ENCODE measurements around the gene MEDAG. TPM values are rescaled to one million over a fixed set of nuclear protein-coding genes. Genes with fewer than 3 reads are reported as not detected.

MEDAG gene
- total RNA-seq, 3 donors from 2014 or later (not counting 1 experiment from before 2014, with no cell fraction given): not detected

DNA sequence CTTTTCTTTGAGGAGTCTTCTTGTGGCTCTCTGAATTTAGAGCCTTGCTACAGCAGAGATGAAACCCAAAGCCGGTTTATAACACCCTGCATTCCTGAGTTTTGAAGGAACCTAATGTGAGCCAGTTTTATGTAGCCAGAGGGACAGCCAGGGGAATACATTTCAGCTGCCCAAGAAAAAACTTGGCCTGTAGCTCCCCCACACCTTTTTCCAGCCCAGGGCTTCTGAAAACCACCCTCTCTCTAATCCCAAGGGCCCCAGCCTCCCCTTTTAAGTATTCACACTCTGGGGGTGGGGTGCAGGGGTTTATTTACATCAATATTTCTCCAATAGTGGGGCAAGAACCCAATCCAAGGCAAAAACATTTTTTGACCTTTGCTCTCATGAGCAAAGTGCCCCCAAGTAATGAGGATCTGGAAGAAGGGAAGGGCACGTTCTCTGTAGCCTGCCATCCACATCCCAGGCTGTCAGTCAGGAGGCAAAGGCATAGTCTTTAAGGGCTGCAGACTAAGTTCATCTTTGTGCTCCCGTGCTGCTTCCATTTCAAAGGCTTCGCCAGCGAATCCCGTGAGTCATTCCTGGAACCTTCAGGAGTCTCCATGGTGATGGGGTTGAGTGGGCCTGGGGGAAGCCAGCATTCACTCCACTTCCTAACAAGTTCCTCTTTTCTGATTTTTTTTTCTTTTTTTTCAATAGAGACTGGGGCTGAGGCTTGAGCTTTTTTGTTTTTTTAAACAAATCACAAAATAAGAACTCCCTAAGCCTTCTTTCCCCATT, 33.2 kb upstream of the MEDAG start:
- Mint-ChIP-seq H3K36me3 (no peaks in the 10 kb centered on the region), H3K4me3 (no peak overlapping the region), H3K27ac (no peak overlapping the region), H3K27me3 (ENCODE audit: low read depth in 2 of 2) (peaks cover 0 to 3% of the 10 kb centered on the region in 2 donors), H3K9me3 (no peaks in the 10 kb centered on the region), H3K4me1 (no peaks in the 10 kb centered on the region)
- TF ChIP-seq, protein P1, sequence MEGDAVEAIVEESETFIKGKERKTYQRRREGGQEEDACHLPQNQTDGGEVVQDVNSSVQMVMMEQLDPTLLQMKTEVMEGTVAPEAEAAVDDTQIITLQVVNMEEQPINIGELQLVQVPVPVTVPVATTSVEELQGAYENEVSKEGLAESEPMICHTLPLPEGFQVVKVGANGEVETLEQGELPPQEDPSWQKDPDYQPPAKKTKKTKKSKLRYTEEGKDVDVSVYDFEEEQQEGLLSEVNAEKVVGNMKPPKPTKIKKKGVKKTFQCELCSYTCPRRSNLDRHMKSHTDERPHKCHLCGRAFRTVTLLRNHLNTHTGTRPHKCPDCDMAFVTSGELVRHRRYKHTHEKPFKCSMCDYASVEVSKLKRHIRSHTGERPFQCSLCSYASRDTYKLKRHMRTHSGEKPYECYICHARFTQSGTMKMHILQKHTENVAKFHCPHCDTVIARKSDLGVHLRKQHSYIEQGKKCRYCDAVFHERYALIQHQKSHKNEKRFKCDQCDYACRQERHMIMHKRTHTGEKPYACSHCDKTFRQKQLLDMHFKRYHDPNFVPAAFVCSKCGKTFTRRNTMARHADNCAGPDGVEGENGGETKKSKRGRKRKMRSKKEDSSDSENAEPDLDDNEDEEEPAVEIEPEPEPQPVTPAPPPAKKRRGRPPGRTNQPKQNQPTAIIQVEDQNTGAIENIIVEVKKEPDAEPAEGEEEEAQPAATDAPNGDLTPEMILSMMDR (IDR thresholded peaks at IDR 0.05): no peak
- 56% methylated on average over 6 of the region's 6 CpGs for WGBS (ENCODE audit: insufficient coverage)
- ATAC-seq: no peak
- intact Hi-C loops (cut with micrococcal nuclease): no loop called here
- DNase-seq: no peak
- no peak overlapping the region for H3K27ac ChIP-seq (ENCODE audit: low read length)
- H3K4me3 ChIP-seq (ENCODE audit: low read length): no peak overlapping the region
- H3K27me3 ChIP-seq (ENCODE audit: control insufficient read depth, insufficient read depth, low read length): no peaks in the 10 kb centered on the region
- no peaks in the 10 kb centered on the region for H3K9me3 ChIP-seq (ENCODE audit: control insufficient read depth, insufficient read depth, low read length)
- no peaks in the 10 kb centered on the region for H3K4me1 ChIP-seq (ENCODE audit: control insufficient read depth, insufficient read depth, low read length)
- H3K36me3 ChIP-seq (ENCODE audit: control insufficient read depth, insufficient read depth, low read length): no peaks in the 10 kb centered on the region

DNA sequence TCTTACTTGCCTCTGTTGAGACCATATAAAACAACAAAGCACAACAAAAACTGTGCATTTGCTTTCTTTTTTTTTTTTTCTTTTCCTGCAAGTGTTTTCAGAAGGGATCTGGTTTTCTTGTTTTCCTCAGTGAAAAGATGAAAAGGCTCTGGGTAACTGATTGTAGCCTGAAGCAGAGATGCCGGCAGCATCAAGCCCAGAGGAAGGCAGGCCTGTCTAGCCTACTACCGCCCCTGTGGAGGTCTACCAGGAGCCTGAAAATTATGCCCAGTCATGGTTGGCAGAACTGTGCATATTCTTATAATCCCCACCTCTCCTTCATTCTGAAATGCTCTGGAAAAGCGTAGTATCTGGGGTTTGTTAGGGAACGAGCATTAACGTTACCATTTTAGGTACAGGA, 32.6 kb upstream of the MEDAG start:
- no peaks in the 10 kb centered on the region for H3K27me3 ChIP-seq (ENCODE audit: control insufficient read depth, insufficient read depth, low read length)
- ATAC-seq (no peak), DNase-seq (no peak)
- intact Hi-C loops (cut with micrococcal nuclease): no loop called here
- TF ChIP-seq, protein P1 (IDR thresholded peaks at IDR 0.05): no peak
- no peaks in the 10 kb centered on the region for H3K36me3 ChIP-seq (ENCODE audit: control insufficient read depth, insufficient read depth, low read length)
- Mint-ChIP-seq H3K4me1 (no peaks in the 10 kb centered on the region), H3K4me3 (no peak overlapping the region), H3K27ac (no peak overlapping the region), H3K36me3 (no peaks in the 10 kb centered on the region), H3K9me3 (no peaks in the 10 kb centered on the region), H3K27me3 (ENCODE audit: low read depth in 2 of 2) (peaks cover 0 to 3% of the 10 kb centered on the region in 2 donors)
- H3K4me3 ChIP-seq (ENCODE audit: low read length): no peak overlapping the region
- no peak overlapping the region for H3K27ac ChIP-seq (ENCODE audit: low read length)
- no peaks in the 10 kb centered on the region for H3K4me1 ChIP-seq (ENCODE audit: control insufficient read depth, insufficient read depth, low read length)
- WGBS (ENCODE audit: insufficient coverage): 52% methylated on average over 5 of the region's 5 CpGs
- H3K9me3 ChIP-seq (ENCODE audit: control insufficient read depth, insufficient read depth, low read length): no peaks in the 10 kb centered on the region

DNA sequence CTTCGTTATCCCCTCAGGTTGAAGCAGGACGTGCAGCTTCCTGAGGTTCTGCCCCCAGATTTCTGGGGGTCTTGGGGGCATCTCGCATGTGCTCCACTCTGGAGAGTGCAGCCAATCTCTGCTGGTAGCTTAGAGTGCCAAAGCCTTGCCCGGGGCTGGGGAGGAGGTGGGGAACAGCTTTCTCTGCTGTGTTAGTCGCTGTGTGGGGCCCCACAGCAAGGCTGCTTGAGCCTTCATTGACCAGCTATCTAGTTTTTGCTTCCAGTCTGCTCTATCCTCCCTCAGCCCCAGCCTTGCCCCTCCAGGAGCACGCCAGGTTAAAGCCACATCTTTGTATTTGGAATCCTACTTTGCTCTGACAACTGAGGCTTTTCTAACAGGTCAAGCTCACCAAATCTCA, 32.0 kb upstream of the MEDAG start:
- Histone ChIP-seq H3K27ac (ENCODE audit: low read length) (no peak overlapping the region), H3K4me3 (ENCODE audit: low read length) (no peak overlapping the region), H3K36me3 (ENCODE audit: control insufficient read depth, insufficient read depth, low read length) (no peaks in the 10 kb centered on the region), H3K27me3 (ENCODE audit: control insufficient read depth, insufficient read depth, low read length) (no peaks in the 10 kb centered on the region), H3K4me1 (ENCODE audit: control insufficient read depth, insufficient read depth, low read length) (no peaks in the 10 kb centered on the region), H3K9me3 (ENCODE audit: control insufficient read depth, insufficient read depth, low read length) (no peaks in the 10 kb centered on the region)
- Mint-ChIP-seq H3K27me3 (ENCODE audit: low read depth in 2 of 2) (peaks cover 0 to 3% of the 10 kb centered on the region in 2 donors), H3K9me3 (no peaks in the 10 kb centered on the region), H3K4me1 (no peaks in the 10 kb centered on the region), H3K36me3 (no peaks in the 10 kb centered on the region), H3K27ac (no peak overlapping the region), H3K4me3 (no peak overlapping the region)
- DNase-seq: no peak
- ATAC-seq: no peak
- 77% methylated on average over 6 of the region's 6 CpGs for WGBS (ENCODE audit: insufficient coverage)
- TF ChIP-seq, protein P1 (IDR thresholded peaks at IDR 0.05): no peak
- intact Hi-C loops (cut with micrococcal nuclease): no loop called here

DNA sequence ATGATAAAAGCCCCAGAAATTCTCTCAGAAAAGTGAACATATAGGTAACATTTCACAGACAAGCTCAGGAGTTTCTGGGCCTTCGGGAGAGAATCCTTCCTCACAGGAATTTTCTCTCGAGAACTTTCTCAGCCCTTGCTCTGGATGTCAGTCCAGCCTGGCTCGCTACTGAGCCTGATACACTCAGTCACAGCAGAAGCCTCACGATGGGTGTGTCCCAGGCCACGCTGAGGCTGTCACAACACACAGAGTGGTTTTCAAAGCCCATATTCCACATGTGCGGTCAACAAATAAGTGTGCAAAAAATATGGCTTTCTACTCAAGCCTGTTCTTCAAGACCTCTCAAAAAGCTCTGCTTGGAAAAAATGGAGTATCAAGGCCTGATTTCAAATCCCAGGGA, 31.5 kb upstream of the MEDAG start:
- Mint-ChIP-seq H3K4me3 (no peak overlapping the region), H3K4me1 (no peaks in the 10 kb centered on the region), H3K27ac (no peak overlapping the region), H3K9me3 (no peaks in the 10 kb centered on the region), H3K27me3 (ENCODE audit: low read depth in 2 of 2) (peaks cover 0 to 3% of the 10 kb centered on the region in 2 donors), H3K36me3 (no peaks in the 10 kb centered on the region)
- TF ChIP-seq, protein P1 (IDR thresholded peaks at IDR 0.05): no peak
- DNase-seq: no peak
- Histone ChIP-seq H3K4me1 (ENCODE audit: control insufficient read depth, insufficient read depth, low read length) (no peaks in the 10 kb centered on the region), H3K36me3 (ENCODE audit: control insufficient read depth, insufficient read depth, low read length) (no peaks in the 10 kb centered on the region), H3K27ac (ENCODE audit: low read length) (no peak overlapping the region), H3K9me3 (ENCODE audit: control insufficient read depth, insufficient read depth, low read length) (no peaks in the 10 kb centered on the region), H3K27me3 (ENCODE audit: control insufficient read depth, insufficient read depth, low read length) (no peaks in the 10 kb centered on the region), H3K4me3 (ENCODE audit: low read length) (no peak overlapping the region)
- intact Hi-C loops (cut with micrococcal nuclease): no loop called here
- ATAC-seq: no peak
- WGBS (ENCODE audit: insufficient coverage): 87% methylated on average over 6 of the region's 6 CpGs
